ENCODE data around the gene POM121L12.

DNA sequence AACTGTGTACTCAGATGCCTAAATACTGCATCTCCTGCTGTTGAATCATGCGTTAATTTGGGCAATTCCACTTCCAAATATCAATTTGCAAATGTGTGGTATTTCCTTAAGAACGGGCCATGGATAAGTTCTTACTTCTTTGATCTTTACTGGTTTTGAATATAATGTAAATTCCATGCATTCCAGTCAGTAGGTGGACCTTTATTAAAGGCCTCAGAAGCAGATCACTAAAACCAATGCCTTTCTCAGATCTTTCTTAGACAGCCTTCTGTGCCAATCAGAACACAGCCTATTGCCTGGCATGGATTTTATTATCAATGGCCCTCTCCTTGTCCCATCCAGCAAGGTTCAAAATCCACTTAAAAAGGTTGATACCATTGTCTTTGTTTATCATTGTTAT lies 21.5 kb upstream of the POM121L12 start:
- TF ChIP-seq REST (IDR thresholded peaks at IDR 0.05) = no peak
- TF ChIP-seq YY1 (IDR thresholded peaks at IDR 0.05) = no peak
- TF ChIP-seq, protein P1, sequence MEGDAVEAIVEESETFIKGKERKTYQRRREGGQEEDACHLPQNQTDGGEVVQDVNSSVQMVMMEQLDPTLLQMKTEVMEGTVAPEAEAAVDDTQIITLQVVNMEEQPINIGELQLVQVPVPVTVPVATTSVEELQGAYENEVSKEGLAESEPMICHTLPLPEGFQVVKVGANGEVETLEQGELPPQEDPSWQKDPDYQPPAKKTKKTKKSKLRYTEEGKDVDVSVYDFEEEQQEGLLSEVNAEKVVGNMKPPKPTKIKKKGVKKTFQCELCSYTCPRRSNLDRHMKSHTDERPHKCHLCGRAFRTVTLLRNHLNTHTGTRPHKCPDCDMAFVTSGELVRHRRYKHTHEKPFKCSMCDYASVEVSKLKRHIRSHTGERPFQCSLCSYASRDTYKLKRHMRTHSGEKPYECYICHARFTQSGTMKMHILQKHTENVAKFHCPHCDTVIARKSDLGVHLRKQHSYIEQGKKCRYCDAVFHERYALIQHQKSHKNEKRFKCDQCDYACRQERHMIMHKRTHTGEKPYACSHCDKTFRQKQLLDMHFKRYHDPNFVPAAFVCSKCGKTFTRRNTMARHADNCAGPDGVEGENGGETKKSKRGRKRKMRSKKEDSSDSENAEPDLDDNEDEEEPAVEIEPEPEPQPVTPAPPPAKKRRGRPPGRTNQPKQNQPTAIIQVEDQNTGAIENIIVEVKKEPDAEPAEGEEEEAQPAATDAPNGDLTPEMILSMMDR (IDR thresholded peaks at IDR 0.05; ENCODE audit: low read depth, low read length, missing input control) = no peak
- TF ChIP-seq JUND (IDR thresholded peaks at IDR 0.05) = no peak
- no peak for TF ChIP-seq MAX (IDR thresholded peaks at IDR 0.05)
- no peak for TF ChIP-seq RAD21 (IDR thresholded peaks at IDR 0.05)
- TF ChIP-seq EGR1 (IDR thresholded peaks at IDR 0.05; ENCODE audit: low read depth in 2 of 2) = no peak
- TF ChIP-seq HNF4A (conservative IDR thresholded peaks at IDR 0.05) = no peak
- no peak for TF ChIP-seq GABPA (IDR thresholded peaks at IDR 0.05 in 1 of 2, conservative IDR thresholded peaks at IDR 0.05 in 1 of 2)
